ENCODE results near the gene SLC17A3.

SLC17A3 gene

GRCh38 chr6:25830458-25830857 lies 43.6 kb downstream of the SLC17A3 start:
- TF ChIP-seq CTCF (IDR thresholded peaks at IDR 0.05; ENCODE audit: insufficient read depth, missing control alignments) = no peak
- FAIRE-seq = no peak
- DNase-seq (ENCODE audit: insufficient read length, low spot score) = no peak

GRCh38 chr6:25829375-25829774 lies 44.7 kb downstream of the SLC17A3 start:
- TF ChIP-seq CTCF (IDR thresholded peaks at IDR 0.05; ENCODE audit: insufficient read depth, missing control alignments) = no peak
- FAIRE-seq = no peak
- DNase-seq (ENCODE audit: insufficient read length, low spot score) = no peak

GRCh38 chr6:25821341-25821740 lies 52.7 kb downstream of the SLC17A3 start:
- no peak for DNase-seq (ENCODE audit: insufficient read length, low spot score)
- TF ChIP-seq CTCF (IDR thresholded peaks at IDR 0.05; ENCODE audit: insufficient read depth, missing control alignments) = no peak
- no peak for FAIRE-seq

GRCh38 chr6:25816252-25816651 lies 57.8 kb downstream of the SLC17A3 start:
- DNase-seq (ENCODE audit: insufficient read length, low spot score) = no peak
- no peak for TF ChIP-seq CTCF (IDR thresholded peaks at IDR 0.05; ENCODE audit: insufficient read depth, missing control alignments)
- no peak for FAIRE-seq

DNA sequence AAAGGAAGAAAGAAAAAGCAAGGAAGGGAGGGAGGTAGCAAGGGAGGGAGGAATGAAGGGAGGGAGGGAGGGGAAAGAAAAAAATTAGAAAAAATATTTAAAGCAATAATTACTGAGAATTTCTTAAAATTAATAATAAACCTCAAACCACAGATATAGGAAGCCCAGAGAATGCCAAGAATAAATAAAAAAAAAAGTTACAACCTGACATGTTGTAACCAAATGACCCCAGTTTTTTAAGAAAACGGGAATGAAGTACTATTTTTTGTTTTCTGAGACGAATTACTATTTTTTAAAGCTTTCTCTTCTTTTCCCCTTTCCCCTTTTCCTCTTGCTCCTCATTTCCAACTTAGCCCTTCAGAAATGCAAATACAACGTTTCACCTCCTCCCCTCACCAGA lies 58.8 kb downstream of the SLC17A3 start:
- no peak for DNase-seq (ENCODE audit: insufficient read length, low spot score)
- FAIRE-seq = no peak
- TF ChIP-seq CTCF (IDR thresholded peaks at IDR 0.05; ENCODE audit: insufficient read depth, missing control alignments) = no peak

- no peak for DNase-seq (ENCODE audit: insufficient read length, low spot score)
- no peak for TF ChIP-seq CTCF (IDR thresholded peaks at IDR 0.05; ENCODE audit: insufficient read depth, missing control alignments)
- FAIRE-seq = no peak
Measured at GRCh38 chr6:25804804-25805203, 69.2 kb downstream of the SLC17A3 start.

DNA sequence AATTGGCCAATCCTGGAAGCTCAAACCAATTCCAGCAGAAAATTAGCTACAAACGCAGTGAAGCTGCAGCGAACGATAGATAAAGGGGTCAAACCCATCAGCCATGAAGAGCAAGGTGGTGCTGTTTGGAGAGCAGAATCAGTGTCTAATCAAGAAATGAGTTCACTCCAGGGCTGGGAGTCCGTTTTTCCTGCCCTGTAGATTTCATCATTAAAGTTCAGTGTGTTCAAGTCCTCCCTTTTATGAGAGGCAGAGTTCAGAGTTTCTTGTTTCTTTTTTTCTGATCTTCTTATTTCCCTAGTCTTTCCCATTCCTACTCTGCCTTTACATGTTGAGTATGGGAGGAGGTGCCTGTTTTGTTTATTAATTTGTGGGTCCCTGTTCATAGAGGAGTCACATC lies 72.6 kb downstream of the SLC17A3 start:
- TF ChIP-seq CTCF (IDR thresholded peaks at IDR 0.05; ENCODE audit: insufficient read depth, missing control alignments) = no peak
- no peak for DNase-seq (ENCODE audit: insufficient read length, low spot score)

More for the DNA sequence above, 72.6 kb downstream of the SLC17A3 start:
- no peak for FAIRE-seq

All from D721Med (cell line).